COLO668 (cell line): ENCODE measurements around the gene DNER.
A peak's percentile ranks its signal among the peaks of the same experiment; 100 is the strongest.
"Not testable (repeated sequence)": the region's sequence is repeated elsewhere in the genome, so short reads cannot be mapped to it uniquely, and the experiment has no call there.

ENCODE experiments used
- DNase-seq: peaks from one replicate; lab custom pipeline; 2025; ENCODE audit not compliant: unreplicated experiment; lab: John Stamatoyannopoulos, UW

The DNER gene

DNA sequence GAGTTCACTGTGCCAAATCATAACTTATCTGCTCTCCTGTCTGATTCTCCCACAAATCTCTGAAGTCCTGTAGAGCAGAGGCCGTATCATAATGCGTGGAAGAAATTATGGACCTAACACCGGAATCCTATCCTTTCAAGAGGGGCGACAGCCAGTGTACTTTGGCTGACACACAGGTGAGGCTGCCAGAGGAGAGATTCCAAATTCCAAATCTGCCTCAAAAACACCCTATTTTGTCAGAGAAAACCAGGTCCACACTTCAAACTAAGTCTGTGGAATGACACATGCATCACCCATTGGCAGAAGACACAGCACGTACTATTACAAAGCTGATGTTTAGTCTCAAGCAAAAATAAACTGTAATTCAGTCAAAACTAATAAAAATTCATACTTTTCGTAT is 304.1 kb downstream of the DNER start:
- no peak for DNase-seq

DNA sequence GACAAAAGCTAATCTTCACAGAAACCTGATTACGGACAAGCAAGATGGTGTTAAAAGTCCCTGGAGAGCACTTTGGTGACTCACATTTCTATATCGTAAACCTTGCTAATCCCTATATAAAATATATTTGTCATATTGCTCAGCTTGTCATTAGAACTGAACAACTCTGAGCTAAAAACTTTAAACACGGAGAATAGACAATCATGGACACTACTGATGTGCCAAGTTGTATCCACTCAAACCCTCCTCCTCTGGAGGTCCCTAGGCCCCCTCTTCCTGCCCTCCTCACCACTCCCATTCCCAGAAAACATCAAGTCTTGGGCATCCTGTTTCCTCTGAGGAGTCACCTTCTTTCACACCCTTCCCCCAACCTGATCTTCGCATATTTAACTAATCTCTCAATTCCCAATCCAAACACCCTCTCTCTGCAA is 304.6 kb downstream of the DNER start:
- no peak for DNase-seq

DNA sequence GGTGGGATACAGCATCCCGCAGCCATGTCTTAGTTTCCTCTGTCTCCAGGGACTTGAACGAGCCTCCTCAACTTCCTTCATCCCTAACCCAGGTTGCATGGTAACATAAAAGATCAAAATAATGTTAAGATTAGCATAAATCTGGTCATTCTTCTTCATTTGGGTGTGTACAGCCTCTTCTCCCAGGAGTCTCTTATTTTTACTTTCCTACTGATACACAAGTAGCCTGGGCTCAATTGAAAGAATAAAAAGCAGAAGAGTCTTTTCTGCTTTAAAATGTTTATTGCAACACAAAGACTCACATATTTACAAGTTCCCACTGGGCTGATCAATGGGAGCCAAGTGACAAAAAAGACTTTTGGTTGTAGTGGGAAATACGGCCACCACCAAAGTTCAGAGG is 305.4 kb downstream of the DNER start:
- DNase-seq: no peak

DNA sequence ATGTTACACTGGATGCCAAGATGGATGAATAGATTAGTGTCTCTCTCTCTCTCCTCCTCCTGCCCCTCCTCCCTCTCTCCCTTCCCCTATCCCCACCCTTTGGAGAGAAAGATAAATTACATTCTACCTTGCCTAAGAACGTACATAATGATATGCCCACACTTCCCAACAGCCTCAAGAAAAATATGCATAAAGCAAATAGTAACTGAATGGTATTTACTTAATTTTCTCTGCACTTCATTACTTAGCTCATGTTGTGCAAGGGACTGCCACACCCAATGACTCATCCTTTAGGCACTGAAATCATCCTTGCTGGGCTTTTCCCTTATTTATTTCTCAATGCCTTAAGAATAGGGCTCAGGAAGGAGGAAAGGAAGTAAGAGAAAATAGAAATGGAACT is 306.0 kb downstream of the DNER start:
- peak; percentile 8 for DNase-seq

GRCh38 chr2:229407170-229407569 is 307.2 kb downstream of the DNER start:
- peak; percentile 72 for DNase-seq

- no peak for DNase-seq
Observed at GRCh38 chr2:229405796-229406195, 308.6 kb downstream of the DNER start.

DNA sequence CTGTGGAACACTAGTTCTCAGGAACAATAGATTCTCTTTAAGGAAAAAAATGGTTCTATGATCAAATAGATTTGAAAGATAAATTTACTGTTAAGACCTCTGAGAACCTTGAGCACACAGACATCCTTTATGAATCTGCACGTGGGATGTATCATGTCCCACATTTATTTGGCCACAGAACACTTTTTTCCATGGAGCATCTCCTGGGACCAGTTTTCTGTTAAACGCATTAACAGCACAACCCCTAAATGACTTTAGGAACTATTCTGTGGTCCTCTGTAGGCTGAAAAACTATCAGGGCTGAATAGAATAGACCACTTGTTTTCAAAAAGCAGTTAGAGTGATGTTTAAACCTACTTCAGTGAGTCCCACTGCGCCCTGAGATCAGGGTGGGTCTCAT is 311.1 kb downstream of the DNER start:
- no peak for DNase-seq

GRCh38 chr2:229401171-229401865 is 313.0 kb downstream of the DNER start:
- no peak for DNase-seq

DNA sequence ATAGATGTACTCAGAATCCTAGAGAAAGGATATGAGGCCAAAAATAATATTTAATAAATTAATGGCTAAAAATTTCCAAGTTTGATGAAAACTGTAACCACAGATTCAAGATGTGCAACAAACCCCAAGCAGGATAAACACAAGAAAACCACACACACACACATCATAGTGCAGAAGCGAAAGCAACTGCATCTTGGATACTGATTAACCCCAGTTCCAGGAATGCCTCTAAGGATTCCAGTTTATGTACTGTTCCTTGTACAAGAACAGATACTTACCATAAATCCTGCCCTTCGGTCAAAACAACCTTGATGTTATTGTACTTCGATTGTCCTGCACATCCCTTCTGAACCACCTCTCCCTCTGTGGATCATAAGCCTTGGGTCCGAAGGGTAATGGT is 320.4 kb downstream of the DNER start:
- DNase-seq: no peak

DNA sequence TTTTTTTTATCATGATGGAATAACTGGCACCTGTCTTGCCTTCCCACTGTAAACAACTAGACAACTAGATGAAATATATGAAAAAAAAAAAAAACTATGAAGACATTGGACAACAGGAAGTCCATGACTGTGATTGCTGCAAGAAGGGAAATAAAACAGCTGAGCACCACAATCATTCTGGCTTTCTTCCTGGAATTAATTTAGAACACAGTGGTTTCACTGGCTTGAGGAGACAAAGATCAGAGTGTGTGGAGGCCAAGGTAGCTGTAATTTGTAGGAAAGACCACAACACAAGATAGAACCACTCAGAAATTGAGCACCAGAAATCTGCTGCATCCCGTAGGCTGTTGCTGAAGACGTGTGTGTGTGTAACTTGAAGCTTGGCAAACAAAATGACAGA is 322.2 kb downstream of the DNER start:
- no peak for DNase-seq

GRCh38 chr2:229388731-229389130 is 325.6 kb downstream of the DNER start:
- DNase-seq: no peak

GRCh38 chr2:229387866-229388265 is 326.5 kb downstream of the DNER start:
- no peak for DNase-seq

- DNase-seq: no peak
Observed at GRCh38 chr2:229380101-229380625, 334.2 kb downstream of the DNER start.

DNA sequence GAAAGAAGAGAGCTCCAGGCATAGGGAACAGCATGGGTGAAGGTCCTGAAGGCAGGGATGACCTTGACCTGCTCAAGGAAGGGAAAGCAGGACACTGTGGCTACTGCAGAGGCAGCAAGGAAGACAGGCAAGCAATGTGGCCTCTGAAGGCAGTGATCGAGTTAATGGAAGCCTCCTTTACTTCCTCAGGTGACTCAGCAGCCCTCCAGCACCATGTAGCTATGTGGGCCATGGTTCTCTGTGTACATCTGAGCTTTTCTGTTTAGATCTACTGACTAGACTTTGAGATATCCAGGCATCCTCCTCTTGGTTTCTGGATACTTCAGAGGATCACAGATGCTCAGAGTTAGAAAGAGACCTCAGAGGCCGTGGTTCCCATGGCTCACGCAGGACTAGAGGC is 336.0 kb downstream of the DNER start:
- DNase-seq: no peak

- no peak for DNase-seq
Observed at GRCh38 chr2:229376866-229377265, 337.5 kb downstream of the DNER start.

GRCh38 chr2:229375251-229375650 is 339.1 kb downstream of the DNER start:
- DNase-seq: no peak

- not testable (repeated sequence) for DNase-seq
Observed at GRCh38 chr2:229373311-229373710, 341.0 kb downstream of the DNER start.

- DNase-seq: no peak
Observed at GRCh38 chr2:229372207-229372606, 342.1 kb downstream of the DNER start.

- DNase-seq: no peak
Observed at GRCh38 chr2:229371086-229371485, 343.3 kb downstream of the DNER start.

DNA sequence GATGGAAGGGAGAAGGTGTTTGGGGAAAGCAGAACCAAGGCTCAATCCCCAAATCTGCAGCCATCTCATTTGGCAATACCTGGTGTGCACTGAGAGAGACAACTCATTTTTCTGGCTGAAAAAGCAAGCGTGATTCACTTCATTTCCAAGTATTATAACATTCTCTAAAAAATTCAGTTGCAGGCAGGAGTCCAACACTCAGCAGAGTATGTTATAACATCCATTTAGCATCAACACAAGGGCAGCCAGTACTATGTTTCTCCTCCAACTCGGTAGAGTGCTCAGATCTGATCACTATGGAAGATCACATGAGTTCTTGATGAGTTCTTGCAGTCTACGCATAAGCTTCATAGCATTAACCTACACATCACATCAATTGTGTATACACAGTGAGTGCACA is 343.8 kb downstream of the DNER start:
- no peak for DNase-seq

DNA sequence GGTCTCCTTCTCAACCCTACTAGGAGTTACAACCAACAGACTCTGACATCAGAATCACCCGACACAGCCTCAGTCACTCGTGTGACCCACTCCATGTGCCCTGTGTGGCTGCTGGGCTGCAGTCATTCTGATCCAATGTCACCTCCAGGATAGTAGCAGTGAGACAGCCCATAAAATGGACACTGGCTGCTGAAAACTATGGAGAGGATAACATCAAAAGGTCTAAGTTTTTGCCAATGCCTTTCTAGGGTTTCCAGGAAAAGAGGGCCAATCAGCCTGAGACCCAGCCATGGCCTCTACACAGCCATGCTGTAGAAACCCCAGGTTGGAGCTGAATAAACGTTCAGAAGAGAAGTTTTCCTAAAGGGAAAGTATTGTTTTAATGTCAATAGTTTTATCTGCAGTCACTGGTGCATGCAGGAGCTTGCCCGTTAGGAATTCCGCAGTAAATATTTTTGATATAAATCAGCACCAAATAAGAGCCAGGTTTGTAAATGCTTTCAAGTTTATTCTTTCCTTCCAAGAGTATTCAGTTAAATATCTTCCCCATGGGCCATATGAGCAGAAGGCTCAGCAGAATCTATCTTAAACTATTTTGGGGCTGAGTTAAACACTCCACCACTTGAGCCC is 351.1 kb downstream of the DNER start:
- no peak for DNase-seq

GRCh38 chr2:229350883-229351282 is 363.5 kb downstream of the DNER start:
- DNase-seq: no peak
